Coronary artery (tissue), 2 donors: Measurements from ENCODE around the gene HOXC6.

Experiments used
- DNase-seq: peaks from one replicate; pipeline ENCODE4 v3.0.0-alpha.2; 2017; ENCODE audit warnings: low spot score
- H3K27ac ChIP-seq, 2 donors: fragments of 200-600 bp; sonication (generic); one replicate each; pipeline ENCODE4 v1.5.1; 2016 to 2019
- H3K4me3 ChIP-seq: fragments of 200-600 bp; sonication (generic); 2 replicates; pipeline ENCODE4 v1.5.1; 2016; ENCODE audit warnings: mild to moderate bottlenecking, moderate library complexity
- TF ChIP-seq, protein P1 (sequence below): fragments of 200-600 bp; sonication (generic); IDR thresholded peaks from one replicate; pipeline ENCODE4 v1.5.1; 2019; ENCODE audit warnings: antibody characterized with exemption

Gene HOXC6

DNA sequence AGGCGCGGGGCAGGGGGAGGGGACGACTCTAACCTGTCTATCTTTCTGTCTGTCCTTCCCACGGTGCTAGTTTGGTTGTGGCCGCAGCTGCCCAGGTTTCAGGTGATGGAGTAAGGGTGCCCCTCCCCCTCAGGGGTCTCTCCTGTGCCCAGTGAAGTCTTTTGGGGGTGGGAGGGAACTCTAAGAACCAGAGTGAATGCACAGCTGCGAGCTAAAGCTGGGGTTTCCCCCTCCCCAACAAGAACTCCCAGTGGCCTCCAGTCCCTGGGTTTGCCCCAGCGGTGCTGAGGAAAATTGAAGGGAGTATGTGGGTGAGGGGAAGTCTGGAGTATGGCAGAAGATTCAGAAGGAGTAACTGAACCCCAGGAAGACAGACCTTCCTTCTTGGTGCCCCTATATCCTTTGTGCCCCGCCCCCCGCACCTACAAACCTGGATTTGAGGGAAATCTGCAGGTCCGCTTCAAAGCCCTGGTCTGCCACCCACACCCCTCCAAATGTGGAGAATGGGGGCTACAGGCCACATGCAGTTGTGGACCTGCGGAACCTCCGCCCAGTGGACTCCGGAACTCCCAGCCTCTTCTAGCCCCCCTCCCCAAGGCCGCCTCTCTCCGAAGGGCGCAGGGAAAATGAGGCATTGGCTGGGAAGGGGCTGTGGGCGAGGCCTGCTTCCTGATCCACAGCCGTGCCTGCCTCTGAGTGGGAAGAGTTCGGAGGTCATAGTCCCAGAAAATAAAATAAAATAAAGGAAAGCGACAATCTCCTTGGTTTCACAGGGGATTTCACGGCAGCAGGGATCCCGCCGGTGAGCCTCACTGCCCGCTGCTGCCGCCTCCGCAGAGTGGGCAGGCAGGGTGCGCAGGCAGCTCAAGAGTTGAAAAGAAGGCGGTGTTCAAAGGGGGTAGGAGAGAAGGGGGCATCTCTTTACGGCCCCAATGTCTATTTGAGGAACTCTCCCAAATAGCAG is 31.7 kb upstream of the HOXC6 start:
- Histone ChIP-seq H3K4me3 (peak overlapping the region; percentile 70), H3K27ac (no peak overlapping the region)
- TF ChIP-seq, protein P1, sequence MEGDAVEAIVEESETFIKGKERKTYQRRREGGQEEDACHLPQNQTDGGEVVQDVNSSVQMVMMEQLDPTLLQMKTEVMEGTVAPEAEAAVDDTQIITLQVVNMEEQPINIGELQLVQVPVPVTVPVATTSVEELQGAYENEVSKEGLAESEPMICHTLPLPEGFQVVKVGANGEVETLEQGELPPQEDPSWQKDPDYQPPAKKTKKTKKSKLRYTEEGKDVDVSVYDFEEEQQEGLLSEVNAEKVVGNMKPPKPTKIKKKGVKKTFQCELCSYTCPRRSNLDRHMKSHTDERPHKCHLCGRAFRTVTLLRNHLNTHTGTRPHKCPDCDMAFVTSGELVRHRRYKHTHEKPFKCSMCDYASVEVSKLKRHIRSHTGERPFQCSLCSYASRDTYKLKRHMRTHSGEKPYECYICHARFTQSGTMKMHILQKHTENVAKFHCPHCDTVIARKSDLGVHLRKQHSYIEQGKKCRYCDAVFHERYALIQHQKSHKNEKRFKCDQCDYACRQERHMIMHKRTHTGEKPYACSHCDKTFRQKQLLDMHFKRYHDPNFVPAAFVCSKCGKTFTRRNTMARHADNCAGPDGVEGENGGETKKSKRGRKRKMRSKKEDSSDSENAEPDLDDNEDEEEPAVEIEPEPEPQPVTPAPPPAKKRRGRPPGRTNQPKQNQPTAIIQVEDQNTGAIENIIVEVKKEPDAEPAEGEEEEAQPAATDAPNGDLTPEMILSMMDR: no peak
- no peak for DNase-seq

DNA sequence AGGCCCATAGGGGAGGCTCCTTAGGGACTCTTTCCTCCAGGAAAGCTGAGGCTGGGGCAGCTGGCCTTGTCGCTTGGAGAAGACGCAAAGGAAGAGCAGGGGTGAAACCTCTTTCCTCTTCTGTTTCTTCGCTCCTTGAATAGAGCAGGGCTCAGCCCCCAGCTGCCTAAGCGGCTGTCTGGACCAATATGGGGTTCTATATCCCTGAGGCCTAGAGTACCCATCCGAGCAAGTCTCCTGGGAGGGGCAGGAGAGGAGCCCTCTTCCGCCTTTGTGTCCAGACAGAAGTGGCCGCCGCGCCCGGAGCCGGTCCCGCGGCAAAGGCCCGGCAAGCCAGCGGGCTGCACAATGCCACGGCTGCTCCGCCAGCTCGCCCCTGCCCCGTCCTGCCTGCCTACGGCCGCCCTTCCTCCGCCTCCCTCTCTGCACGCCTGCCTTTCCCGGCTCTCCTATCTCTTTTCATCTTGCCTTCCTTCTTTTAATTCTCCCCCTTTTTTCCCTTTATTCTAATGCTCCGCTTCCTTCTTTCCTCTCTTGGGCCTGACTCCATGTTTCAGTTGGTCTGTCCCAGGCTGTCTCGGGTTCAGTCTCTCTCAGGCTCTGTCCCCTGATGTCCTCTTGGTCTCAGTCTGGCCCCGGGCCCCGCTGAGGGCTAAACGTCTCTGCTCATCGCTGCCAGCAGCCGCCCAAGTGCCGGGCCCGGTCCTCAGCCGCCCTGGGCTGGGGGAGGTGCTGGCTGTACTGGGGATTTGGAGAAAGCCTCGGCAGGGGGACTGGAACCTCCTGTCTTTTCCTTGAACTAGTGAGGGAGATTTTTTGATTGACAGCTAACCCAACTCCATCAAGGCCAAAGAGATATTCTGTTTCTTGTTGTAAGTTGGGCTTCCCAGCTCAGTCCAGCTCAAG is 30.8 kb upstream of the HOXC6 start:
- no peak for DNase-seq
- TF ChIP-seq, protein P1: no peak
- Histone ChIP-seq H3K4me3 (no peak overlapping the region), H3K27ac (no peak overlapping the region)

DNA sequence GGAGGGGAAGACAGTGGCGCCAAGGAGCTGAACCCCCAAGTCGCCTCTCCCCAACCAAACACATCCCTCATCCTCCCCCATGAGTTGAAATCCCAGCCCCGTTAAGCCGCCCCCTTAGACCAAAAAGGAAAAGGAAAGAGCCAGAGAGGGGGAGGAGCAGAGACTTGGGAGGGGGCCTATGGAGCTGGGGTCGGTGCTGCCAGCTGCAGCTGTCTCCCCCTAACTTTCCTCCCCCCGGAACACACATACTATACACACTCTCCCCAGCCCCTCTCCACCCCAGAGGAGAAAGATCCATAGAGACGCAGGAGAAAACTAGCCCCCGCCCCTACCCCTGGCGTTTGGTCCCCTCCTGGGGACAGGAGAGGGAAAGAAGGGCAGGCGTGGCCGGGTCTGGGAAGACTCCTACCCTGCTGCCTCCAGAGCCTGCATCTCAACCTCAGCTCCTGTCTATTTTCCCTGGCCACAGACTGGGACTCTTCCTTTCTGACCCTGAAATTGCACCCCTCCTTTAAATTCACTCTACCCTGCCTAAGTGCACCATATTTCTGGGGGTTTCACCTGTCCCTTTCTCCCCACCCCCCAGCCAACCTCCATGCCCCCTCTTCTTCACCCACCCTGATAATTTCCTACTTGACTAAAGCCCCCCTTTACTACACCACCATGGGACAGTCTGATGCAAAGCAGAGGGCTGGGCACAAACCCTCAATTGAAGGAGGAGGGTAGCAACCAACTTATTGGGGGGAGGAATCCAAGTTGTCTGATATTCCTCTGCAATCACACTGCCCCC is 29.9 kb upstream of the HOXC6 start:
- TF ChIP-seq, protein P1: no peak
- no peak overlapping the region for H3K4me3 ChIP-seq
- DNase-seq: no peak
- H3K27ac ChIP-seq: no peak overlapping the region

DNA sequence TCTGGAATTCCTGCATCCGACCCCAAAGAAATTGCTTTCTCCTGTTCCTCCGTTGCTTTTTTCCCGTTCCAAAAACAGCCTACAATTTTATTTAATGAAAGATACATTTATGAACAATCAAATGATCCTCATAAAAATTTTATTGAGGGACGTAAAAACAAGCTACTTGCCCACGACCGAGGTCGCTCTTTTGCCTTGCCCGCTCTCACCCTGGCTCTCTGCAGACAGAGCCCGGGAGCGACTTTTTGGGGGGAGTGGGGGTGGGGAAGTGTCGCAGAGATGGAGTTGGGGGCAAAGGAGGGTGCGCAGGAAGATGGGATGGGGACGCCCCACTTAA is 29.4 kb upstream of the HOXC6 start:
- TF ChIP-seq, protein P1: no peak
- no peak for DNase-seq
- no peak overlapping the region for H3K4me3 ChIP-seq
- no peak overlapping the region for H3K27ac ChIP-seq

DNA sequence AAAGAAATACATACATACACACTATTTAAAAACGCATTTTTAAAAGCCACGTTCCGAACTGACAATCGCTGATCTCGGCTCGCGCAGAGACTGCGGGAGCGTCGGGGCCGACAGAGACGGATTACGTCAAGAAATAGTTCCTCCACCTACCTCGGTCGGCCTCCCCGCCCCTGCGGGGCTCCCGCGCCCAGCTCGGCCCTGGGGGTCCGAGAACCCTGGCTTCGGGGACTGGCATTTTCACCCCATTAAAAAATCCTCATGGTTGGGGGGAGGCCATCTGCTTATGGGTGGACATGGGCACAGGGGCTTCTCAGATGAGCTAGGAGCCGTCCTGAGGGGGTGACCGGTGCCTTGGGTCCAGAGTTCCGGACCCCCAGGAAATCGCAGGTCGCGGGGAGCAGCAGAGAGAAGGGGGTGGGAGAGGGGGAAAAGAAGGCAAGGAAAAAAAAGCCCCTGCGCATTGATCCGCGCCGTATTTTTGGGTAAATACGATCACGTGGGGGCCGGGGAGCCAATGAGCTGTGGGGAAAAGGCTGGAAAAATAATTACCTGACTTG is 28.6 kb upstream of the HOXC6 start:
- TF ChIP-seq, protein P1: no peak
- DNase-seq: no peak
- H3K4me3 ChIP-seq: peak overlapping the region; percentile 63
- no peak overlapping the region for H3K27ac ChIP-seq
